Measurements from ENCODE around the gene GRIP2.

GRIP2 gene

DNA sequence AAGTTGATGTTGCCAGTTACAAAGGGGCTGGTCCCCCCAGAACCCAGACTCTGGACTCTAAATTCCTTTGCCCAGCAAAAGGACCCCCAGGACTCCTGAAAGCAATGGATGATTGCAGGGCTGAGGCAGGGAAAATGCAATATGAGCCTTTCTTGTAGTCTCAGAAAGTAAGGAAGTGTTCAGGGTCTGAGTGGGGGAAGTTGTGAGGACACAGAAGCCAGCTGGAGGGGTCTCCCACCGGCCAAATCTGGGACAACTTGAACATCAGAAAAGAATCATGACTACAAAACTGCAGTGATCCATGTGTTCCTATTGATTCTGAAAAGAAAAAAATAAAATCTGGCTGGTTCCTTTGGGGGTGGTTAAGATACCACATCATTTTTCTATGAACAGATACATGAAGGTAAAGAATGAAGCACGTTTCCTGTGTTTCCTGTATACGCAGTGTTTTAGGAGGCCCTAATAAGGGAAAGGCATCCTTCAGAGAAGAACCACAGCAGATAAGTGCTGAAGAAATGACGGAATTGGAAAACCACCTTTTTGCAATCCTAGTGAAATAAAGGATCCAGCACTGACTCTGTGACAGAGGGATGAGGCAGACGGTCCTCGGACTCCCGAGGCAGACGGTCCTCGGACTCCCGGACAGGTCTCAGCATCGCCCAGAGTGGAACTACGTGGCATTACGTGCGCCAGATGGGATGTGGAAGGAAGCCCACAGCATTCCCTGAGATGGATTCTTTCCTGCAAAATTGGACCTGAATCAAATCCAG is 22.2 kb upstream of the GRIP2 start:
- no peak for DNase-seq (ENCODE audit: low read depth in 2 of 3, low spot score in 2 of 3)

- DNase-seq (ENCODE audit: low read depth in 2 of 3, low spot score in 2 of 3) = no peak
Measured at GRCh38 chr3:14561051-14561960, 21.2 kb upstream of the GRIP2 start.

- DNase-seq (ENCODE audit: low read depth in 2 of 3, low spot score in 2 of 3) = no peak
Measured at GRCh38 chr3:14560110-14560509, 20.0 kb upstream of the GRIP2 start.

DNA sequence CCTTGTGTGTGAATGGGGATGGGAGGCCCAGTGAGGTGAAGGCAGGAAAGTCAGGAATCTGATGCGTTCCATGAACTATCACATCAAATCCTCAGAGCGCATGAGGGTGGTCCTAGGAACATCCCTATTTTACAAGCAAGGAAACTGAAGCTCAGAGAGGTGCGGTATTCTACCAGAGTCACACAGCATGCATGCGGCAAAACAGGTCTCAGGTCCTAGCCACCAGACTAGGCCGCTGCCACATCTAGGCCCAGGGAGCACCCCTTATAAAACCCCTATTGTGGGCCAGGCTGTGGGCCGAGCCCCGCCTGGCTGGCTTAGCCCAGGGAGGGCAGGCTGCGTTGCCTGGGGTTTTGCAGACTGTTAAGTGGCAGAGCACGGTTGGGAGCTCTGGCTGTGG is 17.9 kb upstream of the GRIP2 start:
- DNase-seq (ENCODE audit: low read depth in 2 of 3, low spot score in 2 of 3) = no peak

GRCh38 chr3:14555835-14556234 is 15.7 kb upstream of the GRIP2 start:
- no peak for DNase-seq (ENCODE audit: low read depth in 2 of 3, low spot score in 2 of 3)

DNA sequence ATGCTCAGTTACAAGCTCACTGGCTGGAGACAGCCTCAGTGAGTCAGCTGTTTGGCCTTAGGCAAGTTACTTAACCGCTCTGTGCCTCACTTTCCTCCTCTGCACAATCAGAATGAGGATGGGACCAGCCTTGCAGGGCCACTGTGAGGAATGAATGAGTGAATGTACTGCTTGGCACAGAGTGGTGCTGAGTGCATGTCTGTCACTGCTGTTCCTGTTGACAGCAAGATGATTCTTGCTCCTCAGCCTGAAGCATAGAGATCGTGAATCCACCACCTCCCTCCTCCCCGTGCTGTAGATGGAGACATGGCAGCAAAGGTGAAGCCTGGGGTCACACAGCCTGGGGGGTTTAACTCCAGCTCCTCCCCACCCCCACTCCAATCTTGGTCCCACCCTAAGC is 14.6 kb upstream of the GRIP2 start:
- DNase-seq (ENCODE audit: low read depth in 2 of 3, low spot score in 2 of 3) = no peak

- no peak for DNase-seq (ENCODE audit: low read depth in 2 of 3, low spot score in 2 of 3)
Measured at GRCh38 chr3:14553871-14554270, 13.7 kb upstream of the GRIP2 start.

- DNase-seq (ENCODE audit: low read depth in 2 of 3, low spot score in 2 of 3) = no peak
Measured at GRCh38 chr3:14552717-14553116, 12.6 kb upstream of the GRIP2 start.

- DNase-seq (ENCODE audit: low read depth in 2 of 3, low spot score in 2 of 3) = no peak
Measured at GRCh38 chr3:14552041-14552648, 12.0 kb upstream of the GRIP2 start.

DNA sequence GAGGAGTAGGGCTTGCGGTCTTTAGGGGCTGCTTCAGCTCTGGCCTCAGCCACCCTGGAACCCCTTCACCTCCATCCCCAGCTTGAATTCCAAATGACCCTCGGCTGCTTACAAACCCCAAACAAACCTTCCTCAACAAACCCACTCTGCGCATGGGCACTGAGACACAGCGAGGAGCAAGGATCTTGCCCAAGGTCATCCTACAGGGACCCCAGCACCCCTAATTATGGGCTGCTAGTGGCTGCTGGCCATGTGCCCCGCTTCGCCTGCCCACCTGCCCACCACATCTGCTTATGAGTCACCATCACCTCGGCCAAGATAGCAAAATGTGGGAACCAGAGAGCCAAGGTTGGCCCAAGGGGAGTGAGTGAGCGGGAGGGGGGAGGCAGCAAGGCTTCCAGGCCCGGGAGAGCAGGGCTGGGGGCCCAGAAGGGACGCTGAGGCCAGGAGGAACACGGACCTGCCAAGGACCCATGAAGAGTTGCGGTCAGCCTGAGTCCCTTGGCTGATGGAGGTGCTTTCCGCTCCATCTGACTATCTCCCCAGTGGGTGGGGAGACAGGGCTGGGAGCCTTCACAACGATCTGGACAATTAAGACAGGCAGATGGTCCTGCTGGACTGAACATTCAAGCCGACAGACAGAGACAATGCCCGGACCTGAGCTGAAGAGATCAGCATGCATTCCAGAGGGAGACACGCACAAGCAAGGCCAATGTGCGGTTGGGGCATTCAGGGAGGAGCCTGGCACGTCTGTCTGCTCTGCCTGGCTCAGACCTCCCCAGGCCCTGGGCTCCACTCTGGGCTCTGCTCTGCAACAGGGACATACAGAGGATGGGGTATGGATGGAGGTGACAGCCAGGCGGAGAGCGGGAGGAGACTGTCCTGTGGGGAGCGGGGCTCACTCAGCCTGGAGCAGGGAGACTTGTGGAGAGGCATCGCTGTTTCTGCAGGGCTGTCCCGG is 10.8 kb upstream of the GRIP2 start:
- no peak for DNase-seq (ENCODE audit: low read depth in 2 of 3, low spot score in 2 of 3)

- no peak for DNase-seq (ENCODE audit: low read depth in 2 of 3, low spot score in 2 of 3)
Measured at GRCh38 chr3:14550181-14550580, 10.0 kb upstream of the GRIP2 start.

- no peak for DNase-seq (ENCODE audit: low read depth in 2 of 3, low spot score in 2 of 3)
Measured at GRCh38 chr3:14549256-14549919, 9.2 kb upstream of the GRIP2 start.

DNA sequence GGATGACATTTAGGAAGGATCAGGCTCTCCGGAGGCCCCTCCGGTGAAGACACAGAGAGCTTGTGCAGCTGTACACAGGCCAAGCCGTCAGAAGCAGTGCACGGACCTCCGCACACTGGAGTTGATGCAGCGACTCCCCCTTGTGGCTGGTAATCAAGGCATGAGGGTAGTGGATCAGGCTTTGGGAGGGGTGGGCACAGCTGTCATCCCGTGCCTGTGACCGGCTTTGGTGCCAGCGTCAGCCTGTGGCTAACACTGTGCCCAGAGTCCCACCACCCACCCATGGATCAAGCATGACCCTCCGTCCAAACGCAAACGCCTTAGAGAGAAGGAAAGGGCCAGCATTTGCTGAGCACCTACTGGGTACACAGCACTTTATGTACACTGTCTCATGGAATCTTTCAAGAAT is 8.2 kb upstream of the GRIP2 start:
- no peak for DNase-seq (ENCODE audit: low read depth in 2 of 3, low spot score in 2 of 3)

- DNase-seq (ENCODE audit: low read depth in 2 of 3, low spot score in 2 of 3) = no peak
Measured at GRCh38 chr3:14547693-14548092, 7.6 kb upstream of the GRIP2 start.

- no peak for DNase-seq (ENCODE audit: low read depth in 2 of 3, low spot score in 2 of 3)
Measured at GRCh38 chr3:14546041-14546440, 5.9 kb upstream of the GRIP2 start.

- no peak for DNase-seq (ENCODE audit: low read depth in 2 of 3, low spot score in 2 of 3)
Measured at GRCh38 chr3:14545251-14545635, 5.1 kb upstream of the GRIP2 start.

GRCh38 chr3:14544282-14545250 is 4.4 kb upstream of the GRIP2 start:
- no peak for DNase-seq (ENCODE audit: low read depth in 2 of 3, low spot score in 2 of 3)

- no peak for DNase-seq (ENCODE audit: low read depth in 2 of 3, low spot score in 2 of 3)
Measured at GRCh38 chr3:14543446-14543845, 3.3 kb upstream of the GRIP2 start.

- DNase-seq (ENCODE audit: low read depth in 2 of 3, low spot score in 2 of 3) = no peak
Measured at GRCh38 chr3:14542656-14543055, 2.5 kb upstream of the GRIP2 start.

Data from activated CD8-positive, alpha-beta memory T cell treated with anti-CD3 and anti-CD28 coated beads for 48 hours (primary cell).